Measurements from ENCODE around the gene ACTMAP.

The ACTMAP gene

GRCh38 chr19:40702337-40703012 is 47.8 kb downstream of the ACTMAP start:
- TF ChIP-seq ZFP3 (CRISPR knock-in tag; IDR thresholded peaks at IDR 0.05) (no peak), CSDC2 (CRISPR knock-in tag; IDR thresholded peaks at IDR 0.05) (no peak), ZFP30 (CRISPR knock-in tag; IDR thresholded peaks at IDR 0.05) (no peak), ZNF565 (CRISPR knock-in tag; conservative IDR thresholded peaks at IDR 0.05; ENCODE audit: low read depth) (no peak), ZC3H10 (CRISPR knock-in tag; IDR thresholded peaks at IDR 0.05) (no peak), ZNF70 (CRISPR knock-in tag; IDR thresholded peaks at IDR 0.05) (no peak)
- TF ChIP-seq, protein P1, sequence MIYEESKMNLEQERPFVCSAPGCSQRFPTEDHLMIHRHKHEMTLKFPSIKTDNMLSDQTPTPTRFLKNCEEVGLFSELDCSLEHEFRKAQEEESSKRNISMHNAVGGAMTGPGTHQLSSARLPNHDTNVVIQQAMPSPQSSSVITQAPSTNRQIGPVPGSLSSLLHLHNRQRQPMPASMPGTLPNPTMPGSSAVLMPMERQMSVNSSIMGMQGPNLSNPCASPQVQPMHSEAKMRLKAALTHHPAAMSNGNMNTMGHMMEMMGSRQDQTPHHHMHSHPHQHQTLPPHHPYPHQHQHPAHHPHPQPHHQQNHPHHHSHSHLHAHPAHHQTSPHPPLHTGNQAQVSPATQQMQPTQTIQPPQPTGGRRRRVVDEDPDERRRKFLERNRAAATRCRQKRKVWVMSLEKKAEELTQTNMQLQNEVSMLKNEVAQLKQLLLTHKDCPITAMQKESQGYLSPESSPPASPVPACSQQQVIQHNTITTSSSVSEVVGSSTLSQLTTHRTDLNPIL (CRISPR knock-in tag; IDR thresholded peaks at IDR 0.05; ENCODE audit: low read depth) = no peak
- TF ChIP-seq, protein P2, sequence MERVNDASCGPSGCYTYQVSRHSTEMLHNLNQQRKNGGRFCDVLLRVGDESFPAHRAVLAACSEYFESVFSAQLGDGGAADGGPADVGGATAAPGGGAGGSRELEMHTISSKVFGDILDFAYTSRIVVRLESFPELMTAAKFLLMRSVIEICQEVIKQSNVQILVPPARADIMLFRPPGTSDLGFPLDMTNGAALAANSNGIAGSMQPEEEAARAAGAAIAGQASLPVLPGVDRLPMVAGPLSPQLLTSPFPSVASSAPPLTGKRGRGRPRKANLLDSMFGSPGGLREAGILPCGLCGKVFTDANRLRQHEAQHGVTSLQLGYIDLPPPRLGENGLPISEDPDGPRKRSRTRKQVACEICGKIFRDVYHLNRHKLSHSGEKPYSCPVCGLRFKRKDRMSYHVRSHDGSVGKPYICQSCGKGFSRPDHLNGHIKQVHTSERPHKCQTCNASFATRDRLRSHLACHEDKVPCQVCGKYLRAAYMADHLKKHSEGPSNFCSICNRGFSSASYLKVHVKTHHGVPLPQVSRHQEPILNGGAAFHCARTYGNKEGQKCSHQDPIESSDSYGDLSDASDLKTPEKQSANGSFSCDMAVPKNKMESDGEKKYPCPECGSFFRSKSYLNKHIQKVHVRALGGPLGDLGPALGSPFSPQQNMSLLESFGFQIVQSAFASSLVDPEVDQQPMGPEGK (CRISPR knock-in tag; IDR thresholded peaks at IDR 0.05; ENCODE audit: borderline replicate concordance) = no peak
- ATAC-seq = no peak; the same call in 1 of the 3 replicates

- ATAC-seq = no peak
- TF ChIP-seq GLIS3 (CRISPR knock-in tag; IDR thresholded peaks at IDR 0.05) (no peak), PPARA (CRISPR knock-in tag; IDR thresholded peaks at IDR 0.05; ENCODE audit: borderline replicate concordance) (no peak)
Observed at GRCh38 chr19:40701758-40702157, 48.5 kb downstream of the ACTMAP start.

DNA sequence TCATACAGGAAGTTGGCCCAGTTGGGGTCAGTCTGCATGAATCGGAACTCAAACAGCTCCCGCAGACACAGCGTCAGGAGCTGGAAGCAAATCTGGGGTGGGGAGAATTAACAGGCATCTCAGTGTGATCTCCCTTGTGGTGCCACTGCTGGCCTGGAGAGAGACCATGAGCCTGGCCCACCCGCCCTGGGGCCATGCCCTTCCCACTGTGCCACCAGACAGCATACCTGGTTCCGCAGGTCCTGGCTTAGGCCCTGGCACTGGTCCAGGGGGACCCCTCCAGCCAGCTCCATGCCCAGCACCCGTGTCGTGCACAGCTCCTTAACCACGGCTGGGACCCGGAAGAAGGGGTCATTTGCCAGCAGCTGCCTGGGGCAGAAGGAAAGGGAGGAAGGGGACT is 50.2 kb downstream of the ACTMAP start:
- TF ChIP-seq, protein P3, sequence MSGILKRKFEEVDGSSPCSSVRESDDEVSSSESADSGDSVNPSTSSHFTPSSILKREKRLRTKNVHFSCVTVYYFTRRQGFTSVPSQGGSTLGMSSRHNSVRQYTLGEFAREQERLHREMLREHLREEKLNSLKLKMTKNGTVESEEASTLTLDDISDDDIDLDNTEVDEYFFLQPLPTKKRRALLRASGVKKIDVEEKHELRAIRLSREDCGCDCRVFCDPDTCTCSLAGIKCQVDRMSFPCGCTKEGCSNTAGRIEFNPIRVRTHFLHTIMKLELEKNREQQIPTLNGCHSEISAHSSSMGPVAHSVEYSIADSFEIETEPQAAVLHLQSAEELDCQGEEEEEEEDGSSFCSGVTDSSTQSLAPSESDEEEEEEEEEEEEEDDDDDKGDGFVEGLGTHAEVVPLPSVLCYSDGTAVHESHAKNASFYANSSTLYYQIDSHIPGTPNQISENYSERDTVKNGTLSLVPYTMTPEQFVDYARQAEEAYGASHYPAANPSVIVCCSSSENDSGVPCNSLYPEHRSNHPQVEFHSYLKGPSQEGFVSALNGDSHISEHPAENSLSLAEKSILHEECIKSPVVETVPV (CRISPR knock-in tag; IDR thresholded peaks at IDR 0.05) = no peak
- TF ChIP-seq, protein P4, sequence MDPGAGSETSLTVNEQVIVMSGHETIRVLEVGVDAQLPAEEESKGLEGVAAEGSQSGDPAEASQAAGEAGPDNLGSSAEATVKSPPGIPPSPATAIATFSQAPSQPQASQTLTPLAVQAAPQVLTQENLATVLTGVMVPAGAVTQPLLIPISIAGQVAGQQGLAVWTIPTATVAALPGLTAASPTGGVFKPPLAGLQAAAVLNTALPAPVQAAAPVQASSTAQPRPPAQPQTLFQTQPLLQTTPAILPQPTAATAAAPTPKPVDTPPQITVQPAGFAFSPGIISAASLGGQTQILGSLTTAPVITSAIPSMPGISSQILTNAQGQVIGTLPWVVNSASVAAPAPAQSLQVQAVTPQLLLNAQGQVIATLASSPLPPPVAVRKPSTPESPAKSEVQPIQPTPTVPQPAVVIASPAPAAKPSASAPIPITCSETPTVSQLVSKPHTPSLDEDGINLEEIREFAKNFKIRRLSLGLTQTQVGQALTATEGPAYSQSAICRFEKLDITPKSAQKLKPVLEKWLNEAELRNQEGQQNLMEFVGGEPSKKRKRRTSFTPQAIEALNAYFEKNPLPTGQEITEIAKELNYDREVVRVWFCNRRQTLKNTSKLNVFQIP (CRISPR knock-in tag; IDR thresholded peaks at IDR 0.05; ENCODE audit: borderline replicate concordance, low read depth) = no peak
- no peak for ATAC-seq

DNA sequence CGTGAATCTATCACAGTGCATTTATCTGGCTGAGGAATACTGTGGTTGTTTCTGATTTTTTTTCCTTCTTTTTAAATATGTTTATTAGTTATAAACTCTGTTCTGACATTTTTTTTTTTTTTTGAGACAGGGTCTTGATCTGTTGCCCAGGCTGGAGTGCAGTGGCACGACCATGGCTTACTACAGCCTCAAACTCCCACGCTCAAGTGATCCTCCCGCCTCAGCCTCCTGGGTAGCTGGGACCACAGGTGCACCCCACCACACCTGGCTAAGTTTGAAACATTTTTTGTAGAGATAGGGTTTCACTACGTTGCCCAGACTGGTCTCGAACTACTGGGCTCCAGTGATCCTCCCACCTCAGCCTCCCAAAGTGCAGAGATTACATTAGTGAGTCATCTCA is 53.3 kb downstream of the ACTMAP start:
- ATAC-seq = no peak
- no peak for TF ChIP-seq ZFP3 (CRISPR knock-in tag; IDR thresholded peaks at IDR 0.05)
- TF ChIP-seq CSDC2 (CRISPR knock-in tag; IDR thresholded peaks at IDR 0.05) = no peak
- TF ChIP-seq, protein P4 (CRISPR knock-in tag; IDR thresholded peaks at IDR 0.05; ENCODE audit: borderline replicate concordance, low read depth) = no peak
- TF ChIP-seq RARB (CRISPR knock-in tag; IDR thresholded peaks at IDR 0.05) = no peak
- TF ChIP-seq ZNF8 (CRISPR knock-in tag; IDR thresholded peaks at IDR 0.05) = no peak
- no peak for TF ChIP-seq SNAI2 (CRISPR knock-in tag; IDR thresholded peaks at IDR 0.05)
- TF ChIP-seq ESRRG (CRISPR knock-in tag; IDR thresholded peaks at IDR 0.05) = no peak
- no peak for TF ChIP-seq ZC3H10 (CRISPR knock-in tag; IDR thresholded peaks at IDR 0.05)
- TF ChIP-seq TCF4 (CRISPR knock-in tag; IDR thresholded peaks at IDR 0.05; ENCODE audit: borderline replicate concordance) = no peak
- no peak for TF ChIP-seq OSR1 (CRISPR knock-in tag; IDR thresholded peaks at IDR 0.05)
- no peak for TF ChIP-seq ZNF70 (CRISPR knock-in tag; IDR thresholded peaks at IDR 0.05)
- TF ChIP-seq ISL1 (CRISPR knock-in tag; IDR thresholded peaks at IDR 0.05) = no peak
- no peak for TF ChIP-seq BACH2 (CRISPR knock-in tag; IDR thresholded peaks at IDR 0.05; ENCODE audit: borderline replicate concordance)
- TF ChIP-seq, protein P5, sequence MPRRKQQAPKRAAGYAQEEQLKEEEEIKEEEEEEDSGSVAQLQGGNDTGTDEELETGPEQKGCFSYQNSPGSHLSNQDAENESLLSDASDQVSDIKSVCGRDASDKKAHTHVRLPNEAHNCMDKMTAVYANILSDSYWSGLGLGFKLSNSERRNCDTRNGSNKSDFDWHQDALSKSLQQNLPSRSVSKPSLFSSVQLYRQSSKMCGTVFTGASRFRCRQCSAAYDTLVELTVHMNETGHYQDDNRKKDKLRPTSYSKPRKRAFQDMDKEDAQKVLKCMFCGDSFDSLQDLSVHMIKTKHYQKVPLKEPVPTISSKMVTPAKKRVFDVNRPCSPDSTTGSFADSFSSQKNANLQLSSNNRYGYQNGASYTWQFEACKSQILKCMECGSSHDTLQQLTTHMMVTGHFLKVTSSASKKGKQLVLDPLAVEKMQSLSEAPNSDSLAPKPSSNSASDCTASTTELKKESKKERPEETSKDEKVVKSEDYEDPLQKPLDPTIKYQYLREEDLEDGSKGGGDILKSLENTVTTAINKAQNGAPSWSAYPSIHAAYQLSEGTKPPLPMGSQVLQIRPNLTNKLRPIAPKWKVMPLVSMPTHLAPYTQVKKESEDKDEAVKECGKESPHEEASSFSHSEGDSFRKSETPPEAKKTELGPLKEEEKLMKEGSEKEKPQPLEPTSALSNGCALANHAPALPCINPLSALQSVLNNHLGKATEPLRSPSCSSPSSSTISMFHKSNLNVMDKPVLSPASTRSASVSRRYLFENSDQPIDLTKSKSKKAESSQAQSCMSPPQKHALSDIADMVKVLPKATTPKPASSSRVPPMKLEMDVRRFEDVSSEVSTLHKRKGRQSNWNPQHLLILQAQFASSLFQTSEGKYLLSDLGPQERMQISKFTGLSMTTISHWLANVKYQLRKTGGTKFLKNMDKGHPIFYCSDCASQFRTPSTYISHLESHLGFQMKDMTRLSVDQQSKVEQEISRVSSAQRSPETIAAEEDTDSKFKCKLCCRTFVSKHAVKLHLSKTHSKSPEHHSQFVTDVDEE (CRISPR knock-in tag; IDR thresholded peaks at IDR 0.05) = no peak
- TF ChIP-seq ZNF565 (CRISPR knock-in tag; conservative IDR thresholded peaks at IDR 0.05; ENCODE audit: low read depth) = no peak
- TF ChIP-seq, protein P3 (CRISPR knock-in tag; IDR thresholded peaks at IDR 0.05) = no peak
- TF ChIP-seq GLIS3 (CRISPR knock-in tag; IDR thresholded peaks at IDR 0.05) = no peak
- TF ChIP-seq PPARA (CRISPR knock-in tag; IDR thresholded peaks at IDR 0.05; ENCODE audit: borderline replicate concordance) = no peak
- no peak for TF ChIP-seq TOX (CRISPR knock-in tag; IDR thresholded peaks at IDR 0.05; ENCODE audit: borderline replicate concordance)

All from SK-N-SH treated with all-trans-retinoic acid at 6 μM for 48 hours (cell line).